B cell (primary cell): Measurements from ENCODE around the gene RAB9A. TPM values are rescaled to one million over a fixed set of nuclear protein-coding genes. Genes with fewer than 3 reads are reported as not detected.

Experiments
- ATAC-seq: fragments of 200-7000 bp; cut with Tn5 transposase; one replicate; pipeline ENCODE4 v1.10.0; 2021; ENCODE audit warnings: low read depth, mild to moderate bottlenecking, moderate number of reproducible peaks, moderate library complexity
- CTCF ChIA-PET: fragments of 350-600 bp; sonication (Branson Sonifier 250); formaldehyde crosslinking; loops from one replicate; lab custom pipeline; 2021; ENCODE audit warnings: antibody characterized with exemption, inconsistent platforms; lab: Charles Lee
- POLR2A ChIA-PET: fragments of 350-600 bp; sonication (Branson Sonifier 250); formaldehyde crosslinking; loops from one replicate; lab custom pipeline; 2021; ENCODE audit warnings: antibody characterized with exemption; lab: Charles Lee
- DNase-seq: peaks from one replicate; pipeline ENCODE4 v3.0.0; 2013
- H2AFZ ChIP-seq: 2 replicates; pipeline ENCODE4 v1.6.1; 2012; ENCODE audit warnings: mild to moderate bottlenecking, low read depth, low read length; ENCODE audit not compliant: insufficient read depth, poor library complexity, severe bottlenecking
- H3K27ac ChIP-seq, 2 donors: 1 replicate in 1 of 2; 2 replicates in 1 of 2; pipeline ENCODE4 v1.5.1; 2012 to 2013; ENCODE audit warnings: low read length in 2 of 2, mild to moderate bottlenecking in 2 of 2, moderate library complexity in 1 of 2
- H3K27me3 ChIP-seq, 4 experiments: fragments of 200-600 bp in 1 of 4; sonication (generic) in 1 of 4; replicated peaks in 1 of 4; 1 replicate in 2 of 4; 2 replicates in 2 of 4; pipeline versions ENCODE4 v1.6.1 to v1.7.0; 2013 to 2016; ENCODE audit warnings: low read length in 3 of 4, mild to moderate bottlenecking in 2 of 4, mixed read lengths in 1 of 4, moderate library complexity in 1 of 4; ENCODE audit not compliant: insufficient read depth in 4 of 4, control insufficient read depth in 3 of 4; ENCODE audit errors: control extremely low read depth in 1 of 4
- H3K36me3 ChIP-seq, 2 experiments: replicated peaks in 1 of 2; 1 replicate in 1 of 2; 2 replicates in 1 of 2; pipeline versions ENCODE4 v1.6.1 to v1.7.1; 2013; ENCODE audit warnings: low read length in 1 of 2; ENCODE audit not compliant: insufficient read depth in 2 of 2, control insufficient read depth in 1 of 2; ENCODE audit errors: control extremely low read depth in 1 of 2, extremely low read depth in 1 of 2
- H3K4me1 ChIP-seq, 2 donors: fragments of 200-600 bp in 1 of 2; sonication (generic) in 1 of 2; 1 replicate in 1 of 2; 2 replicates in 1 of 2; pipeline versions ENCODE4 v1.5.1 to v1.6.1; 2013 to 2017; ENCODE audit warnings: low read length in 2 of 2; ENCODE audit not compliant: control insufficient read depth in 2 of 2, insufficient read depth in 2 of 2
- H3K4me2 ChIP-seq: replicated peaks from 2 replicates; pipeline ENCODE3; 2012; ENCODE audit warnings: mild to moderate bottlenecking, low read depth, low read length; ENCODE audit not compliant: poor library complexity, severe bottlenecking
- H3K4me3 ChIP-seq, 5 experiments: fragments of 200-600 bp in 1 of 5; sonication (generic) in 1 of 5; 1 replicate in 3 of 5; 2 replicates in 2 of 5; pipeline versions ENCODE4 v1.5.1 to v1.7.0; 2011 to 2016; ENCODE audit warnings: low read length in 4 of 5, mild to moderate bottlenecking in 4 of 5, low read depth in 2 of 5, control low read depth in 1 of 5, moderate library complexity in 1 of 5; ENCODE audit not compliant: insufficient read depth in 1 of 5; ENCODE audit errors: control extremely low read depth in 1 of 5, extremely low read depth in 1 of 5
- H3K79me2 ChIP-seq: fragments of 200-600 bp; sonication (generic); one replicate; pipeline ENCODE4 v1.6.0; 2016; ENCODE audit warnings: low read length; ENCODE audit not compliant: control insufficient read depth, insufficient read depth
- H3K9ac ChIP-seq: fragments of 200-600 bp; sonication (generic); 2 replicates; pipeline ENCODE4 v1.6.1; 2017; ENCODE audit warnings: mild to moderate bottlenecking, low read length, moderate library complexity
- H3K9me3 ChIP-seq, 3 donors: one replicate each; pipeline versions ENCODE4 v1.6.1 to v1.7.1; 2013; ENCODE audit warnings: low read length in 2 of 3; ENCODE audit not compliant: control insufficient read depth in 2 of 3, insufficient read depth in 1 of 3; ENCODE audit errors: control extremely low read depth in 1 of 3
- H4K20me1 ChIP-seq: 2 replicates; pipeline ENCODE4 v1.6.0; 2012; ENCODE audit warnings: mild to moderate bottlenecking, low read length; ENCODE audit not compliant: insufficient read depth, control insufficient read depth, poor library complexity, severe bottlenecking
- H3K27ac Mint-ChIP-seq: one replicate; pipeline ENCODE4 v1.8.0; 2021; ENCODE audit warnings: mixed read lengths
- H3K27me3 Mint-ChIP-seq: one replicate; pipeline ENCODE4 v1.8.0; 2021; ENCODE audit warnings: mixed read lengths
- H3K4me1 Mint-ChIP-seq: one replicate; pipeline ENCODE4 v1.8.0; 2021; ENCODE audit warnings: mixed read lengths
- H3K4me3 Mint-ChIP-seq: one replicate; pipeline ENCODE4 v1.8.0; 2021; ENCODE audit warnings: mixed read lengths
- H3K9me3 Mint-ChIP-seq: one replicate; pipeline ENCODE4 v1.8.0; 2022; ENCODE audit warnings: mixed read lengths; ENCODE audit not compliant: insufficient read depth
- CTCF ChIP-seq: fragments of 200-600 bp; IDR thresholded peaks from one replicate; pipeline ENCODE4 v1.8.0; 2022; ENCODE audit warnings: antibody characterized with exemption, mild to moderate bottlenecking
- EZH2 ChIP-seq: IDR thresholded peaks from 2 replicates; pipeline ENCODE4 v1.6.1; 2012; ENCODE audit warnings: borderline replicate concordance, low read depth, mild to moderate bottlenecking, moderate library complexity, low read length; ENCODE audit not compliant: insufficient read depth, poor library complexity, severe bottlenecking
- WGBS: methylation state at CpG from one replicate; pipeline ENCODE4 v1.1.5; 2013; ENCODE audit warnings: missing lambda C conversion rate; ENCODE audit not compliant: insufficient coverage; 5-methylcytosine and 5-hydroxymethylcytosine counted together
- intact Hi-C: fragments of 100-400 bp; cut with micrococcal nuclease; formaldehyde crosslinking; loops from one replicate; pipeline ENCODE4 v1.10.0; 2022
- polyA plus RNA-seq: library from polyadenylated mRNA; depleted of rRNA; stranded (reverse); fragments of >200 nt; gene quantifications from 2 replicates; pipeline ENCODE4 v1.2.3, GENCODE V29; 2012
- total RNA-seq, 2 donors: library from RNA; stranded (reverse); fragments of 120-200 nt in 1 of 2; gene quantifications; 1 replicate in 1 of 2; 2 replicates in 1 of 2; pipeline versions ENCODE4 v1.2.3 to v1.2.4, GENCODE V29; 2013 to 2022

Gene RAB9A
- total and polyA plus RNA-seq, 2 donors (not counting 1 experiment from before 2014, with no cell fraction given), result 11.9 to 16.7 TPM

- Histone ChIP-seq H3K9me3 (no peaks in the 10 kb centered on the region), H3K36me3 (no peaks in the 10 kb centered on the region), H3K27ac (no peak overlapping the region), H3K4me3 (no peak overlapping the region), H3K4me2 (no peak overlapping the region), H2AFZ (no peak overlapping the region), H3K9ac (no peak overlapping the region), H3K4me1 (peaks cover 4 to 17% of the 10 kb centered on the region in 2 donors), H3K27me3 (no peaks in the 10 kb centered on the region), H3K79me2 (peaks cover 33% of the 10 kb centered on the region), H4K20me1 (no peaks in the 10 kb centered on the region)
- ChIA-PET CTCF (interaction anchor here (1.1 kb wide), 1 partner anchor 739 kb away, joined by 3 read pairs; no protein-coding TSS in a partner anchor), POLR2A (no interaction called here)
- no CpG with 5 or more reads among the region's 3 CpGs for WGBS
- Mint-ChIP-seq H3K4me3 (no peak overlapping the region), H3K27ac (no peak overlapping the region), H3K4me1 (peaks cover 21% of the 10 kb centered on the region), H3K27me3 (no peaks in the 10 kb centered on the region), H3K9me3 (no peaks in the 10 kb centered on the region)
- ATAC-seq (no peak), DNase-seq (no peak)
- intact Hi-C loops, result no loop called here
- TF ChIP-seq CTCF, result no peak
- TF ChIP-seq EZH2, result no peak
Observed at GRCh38 chrX:13685126-13685763, 3.7 kb upstream of the RAB9A start.

- no peak overlapping the region for H3K27ac ChIP-seq
- no peak overlapping the region for H3K4me2 ChIP-seq
- no peak overlapping the region for H3K4me3 ChIP-seq
- H3K27me3 ChIP-seq, result no peaks in the 10 kb centered on the region
- TF ChIP-seq EZH2 (no peak), CTCF (no peak)
- CTCF ChIA-PET, result interaction anchor here (0.9 to 1.6 kb wide), 2 partner anchors 11 to 12 kb away, joined by 3 to 4 read pairs; no protein-coding TSS in a partner anchor
- intact Hi-C loops, result no loop called here
- H3K4me3 Mint-ChIP-seq, result no peak overlapping the region
- no peak overlapping the region for H2AFZ ChIP-seq
- H4K20me1 ChIP-seq, result no peaks in the 10 kb centered on the region
- H3K27ac Mint-ChIP-seq, result no peak overlapping the region
- no peak overlapping the region for H3K9ac ChIP-seq
- H3K4me1 Mint-ChIP-seq, result peaks cover 35% of the 10 kb centered on the region
- H3K36me3 ChIP-seq, result no peaks in the 10 kb centered on the region
- POLR2A ChIA-PET, result no interaction called here
- H3K4me1 ChIP-seq, result peaks cover 22 to 24% of the 10 kb centered on the region in 2 donors
- no peaks in the 10 kb centered on the region for H3K27me3 Mint-ChIP-seq
- WGBS, result no CpG with 5 or more reads among the region's 1 CpG
- ATAC-seq (no peak), DNase-seq (no peak)
- H3K79me2 ChIP-seq, result peaks cover 43% of the 10 kb centered on the region
- no peaks in the 10 kb centered on the region for H3K9me3 Mint-ChIP-seq
- H3K9me3 ChIP-seq, result no peaks in the 10 kb centered on the region
Observed at GRCh38 chrX:13687203-13687602, 1.7 kb upstream of the RAB9A start.
